Right cardiac atrium (tissue), 5 donors: ENCODE results near the gene ATP6V1C2. TPM values are rescaled to one million over a fixed set of nuclear protein-coding genes. Genes with fewer than 3 reads are reported as not detected.

Source experiments
- ATAC-seq, 2 donors: fragments of 200-7000 bp; cut with Tn5 transposase; one replicate each; pipeline versions ENCODE4 v1.8.0 to v1.9.1; 2020; ENCODE audit warnings: moderate library complexity in 2 of 2, mild to moderate bottlenecking in 1 of 2
- DNase-seq, 3 donors: peaks; one replicate each; pipeline ENCODE4 v3.0.0-alpha.2; 2020
- H3K27ac ChIP-seq: one replicate; pipeline ENCODE4 v1.5.1; 2013; ENCODE audit warnings: mild to moderate bottlenecking, low read length, control low read depth, moderate library complexity
- H3K27me3 ChIP-seq: one replicate; pipeline ENCODE4 v1.6.1; 2013; ENCODE audit not compliant: control insufficient read depth, insufficient read depth
- H3K4me1 ChIP-seq: one replicate; pipeline ENCODE4 v1.6.1; 2013; ENCODE audit warnings: low read length; ENCODE audit not compliant: control insufficient read depth, insufficient read depth
- H3K4me3 ChIP-seq: one replicate; pipeline ENCODE4 v1.5.1; 2013; ENCODE audit warnings: low read length, control low read depth
- H3K9me3 ChIP-seq: one replicate; pipeline ENCODE4 v1.6.1; 2013; ENCODE audit warnings: low read length; ENCODE audit not compliant: control insufficient read depth
- WGBS: extraction: QIAGEN DNeasy Blood & Tissue Kit; methylation state at CpG from one replicate; pipeline ENCODE4 v1.1.7; 2013; 5-methylcytosine and 5-hydroxymethylcytosine counted together
- intact Hi-C, 4 donors: fragments of 100-400 bp; cut with DNase I; formaldehyde crosslinking; loops; one replicate each; pipeline versions ENCODE4 v1.11.0 to v1.14.0; 2022 to 2023
- polyA plus RNA-seq: library from polyadenylated mRNA; stranded (reverse); fragments of 200-250 nt; gene quantifications from one replicate; pipeline ENCODE4 v1.2.3, GENCODE V29; 2013
- total RNA-seq, 4 donors: library from RNA; stranded (reverse); fragmentation: NEBNext Ultra II Directional; extraction: Animal tissue kit (Norgen Biotek cat#: 25700); gene quantifications; one replicate each; pipeline ENCODE4 v1.2.1, GENCODE V29; 2021
- donor health status: healthy with polysubstance abuse.
- donor health status: DM: no; HTN: yes; CAD: no.
- donor health status: DM: no; HTN: no; CAD: no.
- donor health status: DM: no; HTN: yes; CAD: no; lungs with severe emphysema.
- donor health status: DM: yes; HTN: yes; CAD: no.

Gene ATP6V1C2
- total and polyA plus RNA-seq, 5 donors: 0.09 to 0.52 (median 0.36) TPM; not detected in 2

DNA sequence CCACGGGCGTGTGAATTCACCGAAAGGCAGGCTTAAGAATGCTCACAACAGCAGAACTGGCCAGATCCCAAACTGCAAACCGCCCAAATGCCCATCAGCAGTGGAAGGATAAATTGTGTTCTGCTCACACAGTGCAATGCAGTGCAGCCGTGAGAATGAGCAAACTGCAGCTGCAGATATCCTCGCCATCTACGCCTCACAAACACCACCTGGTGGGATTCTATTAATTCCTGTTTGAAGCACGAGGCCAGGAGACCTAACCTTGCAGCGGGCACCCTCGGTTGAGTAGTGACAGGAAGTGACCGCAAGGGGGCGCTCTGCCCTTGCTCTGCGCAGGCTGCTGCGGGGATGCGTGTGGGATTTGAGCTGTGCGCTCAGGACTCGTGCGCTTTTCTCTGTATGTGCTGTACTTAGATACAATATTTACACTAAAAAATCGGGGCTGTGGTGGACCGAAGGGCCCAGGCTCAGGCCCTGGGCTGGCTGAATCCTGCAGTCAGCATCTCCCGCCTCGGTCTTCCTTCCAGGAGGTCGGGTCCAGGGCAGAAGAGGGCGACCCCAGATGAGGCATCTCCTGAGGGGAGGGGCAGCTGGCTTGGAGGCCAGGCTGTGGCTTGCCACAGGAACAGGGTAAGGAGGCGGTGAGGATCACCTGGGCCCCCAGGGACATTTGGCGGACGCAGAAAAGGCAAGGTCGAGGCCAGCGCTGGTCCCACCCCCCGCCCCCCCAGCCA, 110.9 kb downstream of the ATP6V1C2 start:
- ATAC-seq (peak; percentile 76 to 82), DNase-seq (peak; percentile 79 to 91 (median 90))
- Histone ChIP-seq H3K27me3 (no peaks in the 10 kb centered on the region), H3K4me1 (no peaks in the 10 kb centered on the region), H3K27ac (no peak overlapping the region), H3K4me3 (no peak overlapping the region), H3K9me3 (no peaks in the 10 kb centered on the region)
- WGBS: 17% methylated on average over 30 of the region's 30 CpGs
- intact Hi-C loops: loop anchor here in 3 of 4 donors (2.0 to 10.0 kb wide), 4 partner anchors 52 to 292 kb away; no protein-coding TSS in a partner anchor

DNA sequence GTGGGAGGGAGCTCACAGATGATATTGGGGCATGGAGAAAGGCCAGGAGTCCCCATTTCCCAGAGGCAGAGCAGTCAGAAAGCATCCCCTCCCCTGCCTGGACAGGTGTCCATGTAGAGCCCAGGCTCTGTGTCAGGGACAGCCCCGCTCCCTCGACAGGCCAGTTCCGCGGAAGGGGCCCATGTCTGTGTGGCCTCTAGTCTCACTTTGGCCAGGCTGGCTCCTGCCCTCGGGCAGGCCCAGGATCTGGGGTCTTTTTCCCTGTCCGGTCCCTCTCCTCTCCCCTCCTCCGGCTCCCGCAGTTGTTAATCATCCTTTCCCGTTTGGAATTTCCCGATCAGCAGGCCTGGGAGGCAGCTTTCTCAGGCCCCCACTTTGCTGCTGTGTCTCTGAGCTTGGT, 111.6 kb downstream of the ATP6V1C2 start:
- no peaks in the 10 kb centered on the region for H3K9me3 ChIP-seq
- no peaks in the 10 kb centered on the region for H3K27me3 ChIP-seq
- 74% methylated on average over 10 of the region's 10 CpGs for WGBS
- DNase-seq: peak in 1 of 3 donors; percentile 28
- intact Hi-C loops: loop anchor here in 3 of 4 donors (2.0 to 10.0 kb wide), 4 partner anchors 52 to 292 kb away; no protein-coding TSS in a partner anchor
- H3K4me1 ChIP-seq: no peaks in the 10 kb centered on the region
- no peak overlapping the region for H3K4me3 ChIP-seq
- ATAC-seq: no peak
- H3K27ac ChIP-seq: no peak overlapping the region

GRCh38 chr2:10834068-10834655, 112.7 kb downstream of the ATP6V1C2 start:
- H3K4me3 ChIP-seq: no peak overlapping the region
- H3K27ac ChIP-seq: no peak overlapping the region
- intact Hi-C loops: loop anchor here in 2 of 4 donors (2.0 to 10.0 kb wide), 4 partner anchors 51 to 291 kb away; no protein-coding TSS in a partner anchor
- no peaks in the 10 kb centered on the region for H3K27me3 ChIP-seq
- H3K4me1 ChIP-seq: no peaks in the 10 kb centered on the region
- DNase-seq (peak in 1 of 3 donors; percentile 37), ATAC-seq (no peak)
- 80% methylated on average over 8 of the region's 8 CpGs for WGBS
- H3K9me3 ChIP-seq: no peaks in the 10 kb centered on the region

Other genes with a start within 250 kb of the ATP6V1C2 start
- gene NOL10, start 31.7 kb upstream of the ATP6V1C2 start, total RNA-seq: 10 to 100 TPM; 17.1 to 17.9 (median 17.7) TPM
- gene NOL10, start 31.7 kb upstream of the ATP6V1C2 start, polyA plus RNA-seq: 9.6 TPM
- 100 to 1,000 TPM in 3 of 4 donors, 10 to 100 TPM in 1; 86.7 to 148 (median 133) TPM for gene PDIA6, start 91.2 kb downstream of the ATP6V1C2 start, total RNA-seq
- 75.7 TPM for gene PDIA6, start 91.2 kb downstream of the ATP6V1C2 start, polyA plus RNA-seq
- under 1 TPM; 0.45 to 0.76 (median 0.58) TPM for gene KCNF1, start 190.3 kb downstream of the ATP6V1C2 start, total RNA-seq
- gene KCNF1, start 190.3 kb downstream of the ATP6V1C2 start, polyA plus RNA-seq: 0.52 TPM